HepG2 (cell line): ENCODE data around the gene GSDME.

Experiments used
- BRCA1 ChIP-seq: sonication (generic); formaldehyde crosslinking; IDR thresholded peaks from 2 replicates; pipeline ENCODE4 v1.4.0; 2020; ENCODE audit warnings: missing genetic modification reagents
- CREB3 ChIP-seq: sonication (generic); formaldehyde crosslinking; IDR thresholded peaks from 2 replicates; pipeline ENCODE4 v1.5.0; 2020; ENCODE audit warnings: missing genetic modification reagents
- CTCF ChIP-seq: sonication (generic); formaldehyde crosslinking; IDR thresholded peaks from 2 replicates; pipeline ENCODE4 v1.5.0; 2020; ENCODE audit warnings: mild to moderate bottlenecking, missing genetic modification reagents, moderate library complexity
- EP300 ChIP-seq, 3 experiments: sonication (generic) in 1 of 3; formaldehyde crosslinking in 1 of 3; IDR thresholded peaks; 2 replicates each; pipeline versions ENCODE4 v1.5.1 to v1.6.1; 2011 to 2020; ENCODE audit warnings: low read depth in 2 of 3, low read length in 2 of 3, borderline replicate concordance in 1 of 3, improper control_type of control experiment in 1 of 3, mild to moderate bottlenecking in 1 of 3, missing genetic modification reagents in 1 of 3, moderate library complexity in 1 of 3
- JUN ChIP-seq: sonication (generic); formaldehyde crosslinking; IDR thresholded peaks from 2 replicates; pipeline ENCODE4 v1.4.0; 2020; ENCODE audit warnings: mild to moderate bottlenecking, missing genetic modification reagents
- KDM1A ChIP-seq: IDR thresholded peaks from 2 replicates; pipeline ENCODE4 v1.6.1; 2016; ENCODE audit warnings: missing compliant biosample characterization
- MXD1 ChIP-seq: sonication (generic); formaldehyde crosslinking; IDR thresholded peaks from 2 replicates; pipeline ENCODE4 v1.4.0; 2020; ENCODE audit warnings: mild to moderate bottlenecking, missing genetic modification reagents
- POLR2G ChIP-seq: fragments of 200-400 bp; formaldehyde crosslinking; IDR thresholded peaks from 2 replicates; pipeline ENCODE4 v1.6.1; 2018; ENCODE audit warnings: mild to moderate bottlenecking, low read depth, low read length, moderate library complexity
- TCF7L2 ChIP-seq: IDR thresholded peaks from 2 replicates; pipeline ENCODE4 v1.6.1; 2011; ENCODE audit warnings: mild to moderate bottlenecking, low read depth, low read length, moderate library complexity
- ZNF281 ChIP-seq: sonication (generic); formaldehyde crosslinking; IDR thresholded peaks from 2 replicates; pipeline ENCODE4 v1.4.0; 2020; ENCODE audit warnings: missing genetic modification reagents, borderline replicate concordance
- ZNF510 ChIP-seq: sonication (generic); formaldehyde crosslinking; IDR thresholded peaks from 2 replicates; pipeline ENCODE4 v1.4.0; 2020; ENCODE audit warnings: low read depth, mild to moderate bottlenecking, missing genetic modification reagents
- ZNF687 ChIP-seq: sonication (generic); formaldehyde crosslinking; IDR thresholded peaks from 2 replicates; pipeline ENCODE4 v1.5.1; 2020; ENCODE audit warnings: mild to moderate bottlenecking, missing genetic modification reagents, moderate library complexity

- no peak for TF ChIP-seq MXD1
- TF ChIP-seq EP300 (IDR thresholded peaks at IDR 0.05; ENCODE audit: low read depth in 2 of 2, low read length in 2 of 2) = no peak
- TF ChIP-seq EP300 (CRISPR knock-in tag; IDR thresholded peaks at IDR 0.05; ENCODE audit: borderline replicate concordance) = no peak
- TF ChIP-seq JUN (CRISPR knock-in tag) = no peak
- TF ChIP-seq ZNF281 (CRISPR knock-in tag) = no peak
- no peak for TF ChIP-seq BRCA1 (CRISPR knock-in tag)
- no peak for TF ChIP-seq CREB3
- no peak for TF ChIP-seq CTCF (CRISPR knock-in tag)
- no peak for TF ChIP-seq ZNF687
- TF ChIP-seq TCF7L2 = no peak
- no peak for TF ChIP-seq POLR2G
- TF ChIP-seq ZNF510 (CRISPR knock-in tag) = no peak
- TF ChIP-seq KDM1A = no peak
These were observed 2.3 kb downstream of the GSDME start for GRCh38 chr7:24754906-24755506.
